HG02610 (cell line): Measurements from ENCODE around the gene ZSWIM5.
"Not testable (repeated sequence)": the region's sequence is repeated elsewhere in the genome, so short reads cannot be mapped to it uniquely, and the experiment has no call there.

Source experiments
- ATAC-seq: cut with Tn5 transposase; IDR thresholded peaks from one replicate; pipeline ENCODE4 v1.9.1; 2021; ENCODE audit warnings: mild to moderate bottlenecking, moderate library complexity; ENCODE audit not compliant: unreplicated experiment

ZSWIM5 gene

DNA sequence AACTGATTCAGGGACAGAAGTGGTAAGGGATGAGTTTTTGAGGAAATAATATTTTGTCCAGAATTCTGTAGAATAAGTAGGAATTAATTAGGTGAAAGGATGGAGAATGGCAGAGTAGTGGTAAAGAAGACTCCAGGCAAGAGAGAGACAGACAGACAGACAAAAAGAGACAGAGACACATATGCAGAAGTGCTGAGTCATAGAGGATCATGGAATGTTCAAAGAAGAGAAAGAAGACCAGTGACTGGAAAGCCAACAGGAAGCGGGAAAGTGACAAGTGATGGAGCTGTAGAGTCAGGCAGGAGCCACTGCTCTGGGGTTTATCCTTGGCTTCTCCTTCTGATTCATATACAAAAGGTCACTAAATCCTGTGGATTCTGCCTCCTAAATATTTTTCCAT lies 108.5 kb downstream of the ZSWIM5 start:
- no peak for ATAC-seq

DNA sequence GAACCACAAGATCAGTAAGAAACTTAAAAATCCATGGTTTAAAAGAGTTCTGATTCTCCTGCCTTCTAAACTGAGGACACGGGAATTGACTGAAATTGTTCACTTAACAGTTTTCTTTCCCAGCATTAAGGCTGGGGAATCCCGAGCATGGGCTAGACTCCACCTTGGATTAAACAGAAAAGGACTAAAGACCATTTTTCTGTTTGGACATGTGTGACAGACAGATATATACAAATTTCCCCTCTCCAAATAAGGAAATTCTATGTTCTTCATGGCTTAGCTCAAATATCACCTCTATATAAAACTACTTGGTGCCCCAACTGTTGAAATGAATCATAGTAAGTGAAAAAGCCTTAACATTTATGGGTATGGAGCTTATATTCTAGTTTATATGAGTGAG lies 109.3 kb downstream of the ZSWIM5 start:
- no peak for ATAC-seq

DNA sequence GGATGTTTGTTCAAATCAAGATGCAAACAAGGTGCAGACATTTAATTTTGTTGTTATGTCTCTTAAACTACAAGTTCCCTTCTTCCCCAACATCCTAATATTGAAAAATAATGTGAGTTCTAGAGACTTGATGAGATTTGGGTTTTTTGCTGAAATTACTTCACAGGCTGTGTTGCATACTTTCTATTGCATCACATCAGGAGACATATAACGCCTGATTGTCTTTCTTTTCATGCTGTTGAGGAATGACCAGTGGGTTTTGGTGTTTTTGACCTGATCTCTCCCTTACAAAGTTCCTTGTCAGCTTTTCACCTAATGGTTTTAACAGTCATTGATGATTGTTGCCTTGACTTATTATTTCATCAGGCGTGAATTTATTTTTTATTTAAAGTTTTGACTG lies 111.0 kb downstream of the ZSWIM5 start:
- ATAC-seq: no peak

DNA sequence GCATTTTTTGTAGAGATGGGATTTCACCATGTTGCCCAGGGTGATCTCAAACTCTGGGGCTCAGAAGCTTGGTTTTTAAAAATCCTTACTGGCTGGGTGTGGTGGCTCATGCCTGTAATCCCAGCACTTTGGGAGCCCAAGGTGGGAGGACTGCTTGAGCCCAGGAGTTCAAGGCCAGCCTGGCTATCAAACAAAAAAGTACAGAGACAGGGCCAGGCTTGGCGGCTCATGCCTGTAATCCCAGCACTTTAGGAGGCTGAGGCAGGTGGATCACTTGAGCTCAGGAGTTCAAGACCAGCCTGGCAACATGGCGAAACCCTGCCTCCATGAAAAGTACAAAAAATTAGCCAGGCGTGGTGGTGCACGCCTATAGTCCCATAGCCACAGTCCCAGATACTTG lies 112.0 kb downstream of the ZSWIM5 start:
- ATAC-seq: not testable (repeated sequence)

DNA sequence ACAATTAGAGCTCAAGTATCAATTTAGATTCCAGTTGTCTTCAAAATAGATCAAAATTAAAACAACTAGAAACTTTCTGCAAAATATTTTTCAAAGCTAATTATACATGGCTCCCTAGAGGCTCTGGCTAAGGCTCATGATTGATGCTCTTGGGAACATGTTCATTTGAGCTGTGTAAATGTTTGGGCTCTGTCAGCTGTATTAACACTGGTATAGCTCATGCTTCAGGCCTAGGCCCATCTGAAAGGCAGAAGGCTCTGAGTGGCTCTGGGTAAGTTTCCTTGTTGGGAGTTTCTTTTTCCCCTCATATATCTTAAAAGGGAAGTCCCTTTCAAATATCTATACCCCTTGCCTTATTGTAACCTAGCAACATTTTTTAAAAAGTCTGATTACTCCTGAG lies 113.1 kb downstream of the ZSWIM5 start:
- no peak for ATAC-seq

DNA sequence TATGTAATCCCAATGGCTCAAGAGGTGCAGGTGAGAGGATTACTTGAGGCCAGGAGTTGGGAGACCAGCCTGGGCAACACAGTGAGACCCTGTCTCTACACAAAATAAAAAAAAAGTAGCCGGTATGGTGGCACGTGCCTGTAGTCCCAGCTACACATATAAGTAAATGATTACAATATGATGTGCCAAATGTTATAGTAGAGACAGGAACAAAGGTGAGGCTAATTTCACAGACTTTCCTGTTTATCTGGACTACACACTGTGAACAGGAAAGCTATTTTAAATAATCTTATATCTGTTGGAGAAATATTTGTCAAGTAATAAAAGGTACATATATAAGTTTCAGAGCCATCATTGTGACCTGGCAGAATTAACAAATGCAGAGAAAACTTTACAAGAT lies 116.7 kb downstream of the ZSWIM5 start:
- no peak for ATAC-seq

DNA sequence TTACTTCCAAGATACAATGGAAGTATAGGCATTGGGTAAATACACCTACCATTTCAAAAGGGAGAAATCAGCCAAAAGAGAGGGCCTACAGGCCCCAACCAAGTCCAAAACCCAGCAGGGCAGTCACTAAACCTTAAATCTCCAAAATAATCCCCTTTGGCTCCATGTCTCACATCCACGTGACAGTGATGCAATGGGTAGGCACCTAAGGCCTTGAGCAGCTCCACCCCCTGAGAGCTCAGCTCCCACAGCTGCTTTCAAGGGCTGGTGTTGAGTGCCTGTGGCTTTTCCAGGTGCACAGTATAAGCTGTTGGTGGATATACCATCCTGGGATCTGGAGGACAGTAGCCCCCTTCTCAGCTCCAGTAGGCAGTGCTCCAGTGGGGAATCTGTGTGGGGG lies 121.8 kb downstream of the ZSWIM5 start:
- ATAC-seq: no peak

DNA sequence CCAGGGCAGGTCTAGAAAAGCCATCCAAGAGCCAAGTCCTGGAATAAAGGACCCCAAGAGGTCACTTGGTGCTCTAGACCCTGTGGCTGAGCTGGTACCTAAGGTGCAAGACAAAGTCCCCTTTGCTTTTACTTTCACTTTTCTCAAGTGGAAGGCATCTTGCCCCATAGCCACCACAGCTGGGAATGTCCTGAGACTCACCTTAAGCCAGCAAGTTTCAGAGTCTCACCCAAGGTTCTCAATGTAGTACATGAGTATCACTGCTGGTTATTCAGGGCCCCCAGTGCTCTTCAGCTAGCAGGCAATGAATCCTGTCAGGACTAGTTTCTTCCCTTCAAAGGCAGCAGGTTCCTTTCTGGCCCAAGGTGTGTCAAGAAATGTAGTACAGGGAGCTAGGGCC lies 126.9 kb downstream of the ZSWIM5 start:
- no peak for ATAC-seq

DNA sequence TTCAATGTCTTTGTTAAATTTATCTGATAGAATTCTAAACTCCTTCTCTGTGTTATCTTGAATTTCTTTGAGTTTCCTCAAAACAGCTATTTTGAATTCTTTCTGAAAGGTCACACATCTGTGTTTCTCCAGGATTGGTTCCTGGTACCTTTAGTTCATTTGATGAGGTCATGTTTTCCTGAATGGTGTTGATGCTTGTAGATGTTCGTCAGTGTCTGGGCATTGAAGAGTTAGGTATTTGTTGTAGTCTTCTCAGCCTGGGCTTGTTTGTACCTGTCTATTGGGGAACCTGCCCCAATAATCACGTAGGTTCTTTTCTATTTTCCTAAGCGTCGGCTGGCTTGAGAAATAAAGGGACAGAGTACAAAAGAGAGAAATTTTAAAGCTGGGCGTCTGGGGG lies 129.4 kb downstream of the ZSWIM5 start:
- ATAC-seq: not testable (repeated sequence)

DNA sequence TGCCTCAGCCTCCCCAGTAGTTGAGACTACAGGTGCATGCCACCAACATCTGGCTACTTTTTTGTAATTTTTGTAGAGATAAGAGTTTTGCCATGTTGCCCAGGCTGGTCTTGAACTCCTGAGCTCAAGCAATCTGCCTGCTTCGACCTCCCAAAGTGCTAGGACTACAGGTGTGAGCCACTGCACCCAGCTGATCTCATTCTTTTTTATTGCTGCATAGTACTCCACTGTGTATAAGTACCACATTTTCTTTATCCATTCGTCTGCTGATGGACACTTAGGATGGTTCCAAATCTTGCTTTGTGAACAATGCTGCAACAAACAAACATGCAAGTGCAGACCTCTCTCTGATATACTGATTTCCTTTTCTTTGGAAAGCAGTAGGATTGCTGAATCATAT lies 134.8 kb downstream of the ZSWIM5 start:
- no peak for ATAC-seq

DNA sequence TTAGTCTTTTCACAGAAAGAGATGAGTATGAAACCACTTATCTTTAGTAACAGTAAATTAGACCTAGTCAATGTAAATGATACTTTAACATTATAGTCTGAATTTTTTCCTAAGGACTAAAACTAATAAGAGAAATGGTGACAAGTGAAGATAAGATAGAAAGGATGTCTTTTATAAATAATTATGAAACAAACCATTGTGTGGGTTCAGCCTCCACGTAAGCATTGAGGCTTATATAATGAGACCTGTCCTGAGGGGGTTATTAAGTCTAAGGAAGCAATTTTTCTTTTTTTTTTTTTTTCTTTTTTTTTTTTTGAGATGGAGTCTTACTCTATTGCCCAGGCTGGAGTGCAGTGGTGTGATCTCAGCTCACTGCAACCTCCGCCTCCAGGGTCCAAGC lies 138.6 kb downstream of the ZSWIM5 start:
- no peak for ATAC-seq

DNA sequence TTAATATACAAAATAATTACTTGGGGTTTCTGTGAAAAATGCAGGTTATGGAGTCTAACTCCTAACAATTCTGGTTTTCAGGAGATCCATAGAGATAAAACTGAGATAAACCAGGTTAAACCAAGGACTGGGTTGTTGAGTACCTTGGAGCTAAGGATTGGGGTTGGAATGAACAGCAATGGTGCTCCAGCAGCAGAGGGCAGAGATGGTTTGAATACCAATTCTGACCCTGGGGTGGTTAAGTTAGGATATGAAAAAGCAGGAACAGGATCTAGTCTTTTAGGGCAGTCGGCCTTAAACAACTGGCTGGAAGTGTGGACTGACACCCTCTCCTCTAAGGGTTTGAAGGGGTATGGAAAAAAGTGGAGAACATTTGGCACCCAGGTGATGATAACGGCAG lies 141.3 kb downstream of the ZSWIM5 start:
- no peak for ATAC-seq

DNA sequence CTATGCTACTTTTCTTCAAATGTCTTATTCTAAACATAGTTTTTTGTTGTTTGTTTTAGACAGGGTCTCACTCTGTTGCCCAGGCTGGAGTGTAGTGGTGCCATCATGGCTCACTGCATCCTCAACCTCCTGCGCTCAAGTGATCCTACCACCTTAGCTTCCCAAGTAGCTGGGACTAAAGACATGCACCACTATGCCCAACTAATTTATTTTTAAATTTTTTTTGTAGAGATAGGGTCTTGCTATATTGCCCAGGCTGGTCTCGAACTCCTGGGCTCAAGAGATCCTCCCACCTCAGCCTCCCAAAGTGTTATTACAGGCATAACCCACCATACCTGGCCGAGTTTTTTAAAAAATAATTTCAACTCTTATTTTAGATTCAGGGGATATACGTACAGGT lies 143.9 kb downstream of the ZSWIM5 start:
- ATAC-seq: not testable (repeated sequence)

DNA sequence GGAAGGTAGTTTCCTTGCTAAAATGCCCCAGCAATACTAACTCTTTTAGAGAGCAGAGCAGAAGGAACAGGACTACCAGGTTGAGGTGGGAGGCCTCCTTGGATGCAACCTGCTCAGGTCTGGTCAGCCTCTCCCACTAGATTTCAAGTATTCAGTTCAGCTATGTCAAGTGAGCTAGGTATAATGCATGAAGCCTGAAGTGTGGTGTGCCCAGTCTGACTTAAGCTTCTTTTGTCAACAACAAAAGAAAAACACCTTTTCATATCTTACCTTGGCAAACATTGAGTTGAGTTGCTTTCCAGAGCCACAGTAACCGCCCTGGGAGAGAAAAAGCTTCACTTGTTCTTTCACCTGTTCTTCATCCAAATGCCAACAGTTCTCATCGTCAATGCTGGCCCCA lies 146.6 kb downstream of the ZSWIM5 start:
- no peak for ATAC-seq

DNA sequence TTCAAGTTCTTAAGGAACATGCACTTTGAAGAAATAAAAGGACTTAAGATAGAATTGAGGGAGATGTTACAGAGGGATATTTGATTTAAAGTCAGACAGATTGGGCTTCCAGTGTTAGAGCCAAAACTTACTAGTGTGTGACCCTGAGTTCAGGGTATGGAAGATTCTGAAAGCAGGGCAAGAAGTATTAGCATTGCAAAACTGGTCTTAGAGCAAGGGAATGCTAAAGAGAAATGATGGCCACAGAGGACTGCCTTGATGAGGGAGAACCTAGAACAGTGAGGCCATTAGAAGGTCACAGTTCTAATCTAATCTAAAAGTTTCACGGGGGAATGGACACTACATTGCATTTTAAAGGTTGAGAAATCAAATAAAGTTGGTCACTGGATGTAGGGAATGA lies 148.9 kb downstream of the ZSWIM5 start:
- no peak for ATAC-seq

DNA sequence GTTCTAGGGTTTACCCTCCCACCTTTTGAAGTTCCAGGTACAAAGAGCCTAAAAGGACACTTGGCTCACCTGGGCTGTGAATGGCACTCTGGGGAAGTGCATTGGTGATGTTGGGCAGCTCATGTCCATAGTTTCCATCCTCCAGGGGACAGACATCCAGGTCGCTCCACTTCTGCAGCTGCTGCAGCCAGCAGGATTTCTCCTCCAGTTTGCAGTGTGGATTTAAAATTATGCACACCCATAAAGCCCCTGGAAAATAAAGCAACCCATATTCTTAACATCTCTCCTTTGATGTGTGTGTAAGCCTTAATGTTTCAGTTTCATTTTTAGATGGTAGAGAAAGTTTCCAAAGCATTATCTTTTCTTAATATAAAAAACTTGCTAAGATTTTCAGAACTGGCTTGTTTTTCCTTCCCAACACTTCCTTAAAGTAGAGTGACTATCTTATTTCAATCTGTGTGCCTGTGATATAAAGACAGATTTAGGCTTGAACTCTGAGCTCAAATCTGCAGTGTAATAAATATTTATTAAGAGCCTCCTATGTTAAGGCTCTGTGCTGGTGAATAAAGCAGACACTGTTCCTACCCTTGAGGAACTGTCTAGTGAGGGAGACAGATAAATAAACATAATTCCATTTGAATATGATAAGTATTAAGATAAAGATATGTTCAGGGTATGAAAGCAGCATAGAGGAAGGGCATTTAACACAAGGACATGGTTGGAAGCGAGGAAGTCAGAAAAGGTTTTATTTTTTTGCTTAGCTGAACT lies 155.2 kb downstream of the ZSWIM5 start:
- ATAC-seq: no peak

DNA sequence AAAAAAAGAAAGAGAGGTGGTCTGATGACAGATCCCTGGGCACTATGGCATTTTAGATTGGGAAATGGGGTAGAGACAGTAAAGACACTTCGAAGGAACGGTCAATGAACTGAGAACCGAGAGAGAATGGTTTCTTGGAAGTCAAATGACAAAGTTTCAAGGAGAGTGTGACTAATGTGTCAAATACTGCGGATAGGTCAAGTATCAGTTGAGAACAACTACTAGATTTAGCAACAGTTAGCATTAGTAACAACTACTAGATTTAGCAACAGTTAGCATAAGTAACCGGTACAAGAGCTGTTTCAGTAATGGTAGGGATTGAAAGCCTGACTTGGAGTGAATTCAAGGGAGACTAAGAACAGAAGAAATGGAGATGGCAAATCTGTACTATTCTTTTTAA lies 159.4 kb downstream of the ZSWIM5 start:
- ATAC-seq: no peak

DNA sequence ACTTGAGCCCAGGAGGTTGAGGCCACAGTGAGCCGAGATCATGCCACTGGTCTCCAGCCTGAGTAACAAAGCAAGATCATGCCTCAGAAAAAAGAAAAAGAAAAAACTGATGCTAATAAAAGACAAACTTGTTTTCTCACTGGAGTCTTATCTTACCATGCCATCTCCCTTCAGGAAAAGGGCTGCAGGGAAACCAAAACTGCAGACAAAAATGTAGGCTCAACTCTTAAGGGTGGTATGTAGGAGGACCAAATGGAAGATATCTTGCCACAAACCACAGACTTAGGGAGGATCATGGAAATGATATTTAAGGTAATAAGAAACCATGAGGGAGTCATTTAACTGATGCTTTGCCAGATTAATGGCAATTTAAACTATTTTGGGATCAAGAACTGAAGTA lies 161.5 kb downstream of the ZSWIM5 start:
- no peak for ATAC-seq

DNA sequence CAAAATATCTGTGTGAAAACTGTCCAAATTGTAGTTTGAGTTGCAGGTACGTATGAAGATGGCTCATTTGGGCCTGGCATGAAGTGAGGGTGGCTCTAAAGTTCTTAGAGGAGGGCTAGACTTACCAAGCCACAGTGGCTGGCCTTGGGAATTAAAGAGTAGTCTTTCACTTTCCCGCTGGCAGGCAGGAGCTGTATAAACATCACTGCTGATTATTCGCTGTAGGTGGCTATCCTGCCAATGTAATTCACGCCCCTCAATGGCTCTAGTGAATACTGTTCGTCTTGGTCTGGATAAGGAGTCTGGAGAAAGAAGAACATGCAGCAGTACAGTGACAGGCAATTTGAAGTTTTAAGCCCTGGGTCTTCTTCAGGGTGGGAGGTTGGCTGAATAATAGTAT lies 163.3 kb downstream of the ZSWIM5 start:
- ATAC-seq: no peak

DNA sequence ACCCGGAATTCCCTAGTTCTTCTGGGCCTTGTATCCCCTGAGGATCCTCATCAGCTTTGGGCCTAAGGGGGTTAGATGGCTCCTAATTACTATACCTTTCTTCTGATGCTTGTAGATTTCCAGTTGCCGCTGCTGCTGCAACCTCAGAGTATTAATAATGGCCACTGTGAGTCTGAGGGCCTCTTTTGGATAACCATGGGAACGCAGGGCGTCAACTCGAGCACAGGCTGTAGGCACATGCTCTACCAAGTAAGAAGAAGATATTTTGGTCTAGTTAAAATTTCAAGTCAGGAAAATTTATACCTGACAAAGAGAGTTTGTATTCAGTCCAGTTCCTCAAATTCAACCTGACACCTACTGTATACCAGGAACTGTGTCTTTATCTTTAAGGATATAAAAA lies 166.1 kb downstream of the ZSWIM5 start:
- no peak for ATAC-seq

DNA sequence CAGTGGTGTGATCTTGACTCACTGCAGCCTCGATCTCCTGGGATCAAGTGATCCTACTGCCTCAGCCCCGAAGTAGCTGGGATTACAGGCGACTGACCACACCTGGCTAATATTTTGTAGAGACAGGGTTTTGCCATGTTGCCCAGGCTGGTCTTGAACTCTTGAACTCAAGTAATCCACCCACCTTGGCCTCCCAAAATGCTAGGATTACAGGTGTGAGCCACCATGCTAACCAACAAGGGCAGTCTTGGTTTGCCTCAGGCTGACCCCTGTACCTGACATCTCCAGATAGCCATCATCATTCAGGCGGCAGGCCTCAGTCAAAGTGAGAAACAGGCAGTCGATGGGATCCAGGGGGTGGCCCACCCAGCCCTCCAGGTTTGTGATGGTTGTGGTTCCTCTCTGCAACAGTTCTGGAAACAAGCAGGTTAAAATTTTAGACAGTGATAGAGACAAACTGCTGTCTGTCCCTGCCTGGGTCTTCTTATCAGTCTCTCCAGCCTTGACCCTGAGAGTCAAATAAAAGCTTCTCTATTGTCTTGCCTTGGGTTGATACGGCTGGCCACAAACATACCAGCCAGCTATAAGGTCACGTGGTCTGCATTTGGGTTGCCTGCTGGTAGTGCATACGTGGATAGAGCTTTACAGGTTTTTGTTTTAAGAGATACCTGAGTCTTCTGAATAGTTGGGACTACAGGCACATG lies 167.6 kb downstream of the ZSWIM5 start:
- ATAC-seq: no peak

DNA sequence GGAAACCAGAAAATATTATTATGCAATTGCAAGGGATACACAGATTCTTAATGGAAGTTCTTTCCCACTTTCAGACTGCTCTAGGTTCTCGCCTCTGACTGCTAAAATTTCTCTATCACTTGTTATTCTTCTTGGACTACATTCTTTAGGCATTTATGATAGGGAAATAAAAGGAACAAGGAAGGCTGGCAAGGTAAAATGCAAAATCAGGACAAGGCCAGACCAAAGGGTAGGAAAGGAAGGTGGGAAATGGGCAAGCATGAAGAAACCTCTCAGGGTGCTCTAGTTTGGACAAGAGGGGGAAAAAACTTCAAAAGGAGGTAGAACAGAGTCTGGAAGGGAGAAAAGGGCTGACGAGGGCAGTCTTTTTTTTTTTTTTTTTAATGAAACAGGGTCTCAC lies 168.2 kb downstream of the ZSWIM5 start:
- no peak for ATAC-seq

DNA sequence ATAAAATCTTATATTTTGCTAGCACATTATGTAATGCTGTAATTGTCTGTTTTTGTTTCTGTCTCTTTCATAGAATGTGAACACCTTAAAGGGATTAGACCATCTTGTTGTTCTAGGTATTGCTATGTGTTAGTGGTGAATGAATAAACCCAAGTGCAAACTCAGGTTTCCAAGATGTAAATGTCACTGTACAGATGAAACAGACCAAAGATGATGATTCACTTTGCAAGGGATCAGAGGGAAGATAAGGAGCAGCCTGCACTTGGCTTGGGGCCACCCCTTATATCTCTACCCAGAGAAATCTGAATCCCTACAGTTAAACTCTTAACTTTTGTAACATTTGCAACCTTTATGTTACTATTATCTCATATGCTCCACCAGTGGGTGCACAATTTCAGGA lies 168.9 kb downstream of the ZSWIM5 start:
- ATAC-seq: no peak
